ENCODE data around the gene ADTRP. TPM values are rescaled to one million over a fixed set of nuclear protein-coding genes. Genes with fewer than 3 reads are reported as not detected.
A peak's percentile ranks its signal among the peaks of the same experiment; 100 is the strongest.

ADTRP gene, protein sequence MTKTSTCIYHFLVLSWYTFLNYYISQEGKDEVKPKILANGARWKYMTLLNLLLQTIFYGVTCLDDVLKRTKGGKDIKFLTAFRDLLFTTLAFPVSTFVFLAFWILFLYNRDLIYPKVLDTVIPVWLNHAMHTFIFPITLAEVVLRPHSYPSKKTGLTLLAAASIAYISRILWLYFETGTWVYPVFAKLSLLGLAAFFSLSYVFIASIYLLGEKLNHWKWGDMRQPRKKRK
- 0.58 TPM in 1 of 2 replicates, not detected in the other for total RNA-seq (2014; rRNA removed; shearing (Covaris generic))

DNA sequence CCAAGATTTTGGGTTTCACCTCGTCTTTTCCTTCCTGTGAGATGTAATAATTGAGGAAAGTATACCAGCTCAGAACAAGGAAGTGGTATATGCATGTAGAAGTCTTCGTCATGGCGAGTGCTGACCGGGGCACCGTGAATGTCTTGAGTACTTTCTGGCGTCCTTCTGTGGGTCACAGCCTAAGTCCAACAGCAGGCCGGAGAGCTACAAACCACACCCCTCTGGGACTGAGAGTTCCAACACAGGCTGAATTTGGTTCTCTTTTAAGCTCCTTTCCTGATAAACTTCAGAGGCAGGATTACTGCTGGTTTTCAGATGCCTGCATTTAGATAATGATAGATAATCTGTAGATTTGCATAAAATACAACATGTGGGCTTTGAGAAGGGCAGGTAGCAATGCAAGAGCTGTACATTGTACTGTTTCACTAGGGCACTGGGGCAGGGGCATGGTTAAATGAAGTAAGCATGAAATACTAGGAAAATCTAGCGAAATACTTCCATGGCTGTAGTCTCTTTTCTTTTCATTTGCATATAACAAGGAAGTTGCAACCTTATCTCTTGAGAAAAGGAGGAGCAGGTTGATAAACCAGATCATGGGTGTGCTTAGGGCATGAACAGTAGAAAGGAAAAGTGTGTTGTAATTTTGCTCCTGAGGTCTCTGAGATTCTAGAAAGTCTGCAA lies at the start of gene ADTRP:
Gene ADTRP, minus strand, starts transcription at position 156 of the 681 bp plus-strand sequence. Its CDS starts 44 bp downstream, at position 112.
- H3K36me3 ChIP-seq = no peaks in the 10 kb centered on the region
- H3K27me3 ChIP-seq (replicated peaks) = no peaks in the 10 kb centered on the region
- DNase-seq (ENCODE audit: low read depth in 1 of 2, low spot score in 2 of 2) = no peak
- H3K9me3 ChIP-seq (replicated peaks) = no peaks in the 10 kb centered on the region
- H3K4me1 ChIP-seq (replicated peaks) = no peaks in the 10 kb centered on the region
- no peak within 1 kb of the TSS for H3K27ac ChIP-seq
- no peak within 1 kb of the TSS for H3K4me3 ChIP-seq

DNA sequence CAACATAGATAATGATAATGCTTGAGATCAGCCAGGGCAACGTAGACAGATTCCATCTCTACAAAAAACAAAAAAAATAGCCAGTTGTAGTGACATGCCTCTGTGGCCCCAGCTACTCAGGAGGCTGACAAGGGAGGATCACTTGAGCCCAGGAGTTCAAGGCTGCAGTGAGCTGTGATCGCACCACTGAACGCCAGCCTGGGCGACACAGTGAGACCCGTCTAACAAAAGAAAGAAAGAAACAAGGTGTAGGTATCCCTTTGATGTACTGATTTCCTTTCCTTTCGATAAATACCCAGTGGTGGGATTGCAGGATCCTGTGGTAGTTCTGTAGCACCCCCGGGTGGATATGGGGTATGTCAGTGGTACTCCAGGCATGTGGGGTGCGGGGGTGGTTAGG lies 48.2 kb upstream of the ADTRP start:
- Histone ChIP-seq H3K36me3 (no peaks in the 10 kb centered on the region), H3K27ac (no peak overlapping the region), H3K4me1 (replicated peaks) (no peaks in the 10 kb centered on the region), H3K4me3 (no peak overlapping the region), H3K9me3 (replicated peaks) (no peaks in the 10 kb centered on the region), H3K27me3 (replicated peaks) (no peaks in the 10 kb centered on the region)
- no peak for DNase-seq (ENCODE audit: low read depth in 1 of 2, low spot score in 2 of 2)

DNA sequence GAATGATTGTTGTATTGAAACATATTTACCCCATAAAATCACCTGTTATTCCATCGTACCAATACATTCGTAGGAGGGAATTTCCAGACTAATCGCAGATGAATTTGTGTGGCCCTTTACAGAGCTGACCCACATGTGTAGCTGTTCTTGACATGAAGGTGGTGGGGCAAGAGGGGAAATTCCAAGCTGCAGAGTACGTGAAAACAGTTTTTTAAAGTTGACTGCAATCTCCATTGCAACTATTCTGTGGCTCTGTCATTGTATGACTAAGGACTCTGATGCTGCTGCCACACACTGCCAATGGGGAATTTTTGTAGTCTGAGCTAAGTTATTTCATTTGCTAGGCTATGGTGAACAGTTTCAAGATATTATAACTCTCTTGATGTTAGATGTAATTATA lies 46.4 kb upstream of the ADTRP start:
- Histone ChIP-seq H3K27me3 (replicated peaks) (no peaks in the 10 kb centered on the region), H3K36me3 (no peaks in the 10 kb centered on the region), H3K27ac (no peak overlapping the region), H3K4me3 (no peak overlapping the region), H3K4me1 (replicated peaks) (no peaks in the 10 kb centered on the region), H3K9me3 (replicated peaks) (no peaks in the 10 kb centered on the region)
- no peak for DNase-seq (ENCODE audit: low read depth in 1 of 2, low spot score in 2 of 2)

DNA sequence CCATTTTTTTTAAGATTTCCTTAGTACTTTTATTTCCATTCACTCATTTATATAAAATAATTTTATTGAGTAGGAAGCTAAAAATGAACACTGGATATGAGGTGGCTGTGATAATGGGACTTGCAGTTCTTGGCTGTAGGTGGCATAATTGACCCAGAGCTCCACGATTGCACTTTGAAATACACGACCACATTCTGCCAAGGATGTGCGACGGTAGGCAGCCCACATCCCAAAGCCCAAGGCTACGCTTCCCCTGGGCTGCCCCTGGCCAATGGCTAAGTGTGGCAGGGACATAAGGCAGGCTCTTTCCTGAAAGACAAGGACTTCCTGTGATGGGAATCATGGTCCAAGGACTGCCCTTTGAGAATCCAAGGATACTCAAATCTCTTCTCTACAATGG lies 43.7 kb upstream of the ADTRP start:
- no peaks in the 10 kb centered on the region for H3K9me3 ChIP-seq (replicated peaks)
- no peaks in the 10 kb centered on the region for H3K4me1 ChIP-seq (replicated peaks)
- H3K36me3 ChIP-seq = no peaks in the 10 kb centered on the region
- H3K27ac ChIP-seq = no peak overlapping the region
- no peak overlapping the region for H3K4me3 ChIP-seq
- no peak for DNase-seq (ENCODE audit: low read depth in 1 of 2, low spot score in 2 of 2)
- H3K27me3 ChIP-seq (replicated peaks) = no peaks in the 10 kb centered on the region

DNA sequence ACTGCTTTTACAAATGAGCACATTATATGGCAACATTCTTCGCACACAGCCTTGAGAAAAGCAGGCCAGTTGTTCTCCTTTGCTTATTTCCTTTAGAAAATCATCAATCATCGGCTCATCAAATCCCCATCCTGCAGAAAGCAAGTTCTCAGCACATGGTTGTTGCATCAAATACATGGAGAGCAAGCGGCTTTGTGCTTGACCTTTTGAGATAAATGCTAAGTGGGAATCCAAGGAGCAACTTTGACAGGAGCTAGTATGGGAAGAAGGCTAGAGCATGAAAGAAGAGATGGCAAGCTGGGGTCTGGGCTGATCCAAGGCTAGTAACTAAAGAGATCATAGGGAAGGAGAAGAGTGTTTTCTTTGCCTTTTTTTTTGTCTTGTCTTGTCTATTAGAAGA lies 43.2 kb upstream of the ADTRP start:
- Histone ChIP-seq H3K36me3 (no peaks in the 10 kb centered on the region), H3K4me3 (no peak overlapping the region), H3K27ac (no peak overlapping the region), H3K4me1 (replicated peaks) (no peaks in the 10 kb centered on the region), H3K9me3 (replicated peaks) (no peaks in the 10 kb centered on the region), H3K27me3 (replicated peaks) (no peaks in the 10 kb centered on the region)
- DNase-seq (ENCODE audit: low read depth in 1 of 2, low spot score in 2 of 2) = no peak

DNA sequence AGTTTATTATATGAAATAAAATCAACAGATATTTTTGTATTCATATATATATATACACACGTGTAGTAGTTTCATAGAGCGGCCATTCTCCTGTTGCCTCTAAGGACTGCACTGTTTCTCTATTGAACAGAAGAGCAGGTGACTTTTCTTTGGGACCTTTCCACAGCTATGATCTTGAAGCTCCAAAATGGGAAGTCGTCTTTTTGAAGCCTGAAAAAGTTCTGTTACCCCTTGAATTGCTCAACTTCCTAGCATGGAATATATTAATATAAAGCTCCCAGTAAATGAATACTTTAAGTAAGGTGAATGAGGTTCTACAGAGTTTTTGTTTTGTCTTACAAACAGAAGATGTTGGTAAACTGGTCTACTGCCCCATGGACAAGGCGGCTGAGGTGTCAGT lies 42.2 kb upstream of the ADTRP start:
- no peaks in the 10 kb centered on the region for H3K27me3 ChIP-seq (replicated peaks)
- H3K9me3 ChIP-seq (replicated peaks) = no peaks in the 10 kb centered on the region
- DNase-seq (ENCODE audit: low read depth in 1 of 2, low spot score in 2 of 2) = no peak
- H3K27ac ChIP-seq = no peak overlapping the region
- H3K36me3 ChIP-seq = no peaks in the 10 kb centered on the region
- H3K4me3 ChIP-seq = no peak overlapping the region
- H3K4me1 ChIP-seq (replicated peaks) = no peaks in the 10 kb centered on the region; the same call in 1 of the 2 replicates

DNA sequence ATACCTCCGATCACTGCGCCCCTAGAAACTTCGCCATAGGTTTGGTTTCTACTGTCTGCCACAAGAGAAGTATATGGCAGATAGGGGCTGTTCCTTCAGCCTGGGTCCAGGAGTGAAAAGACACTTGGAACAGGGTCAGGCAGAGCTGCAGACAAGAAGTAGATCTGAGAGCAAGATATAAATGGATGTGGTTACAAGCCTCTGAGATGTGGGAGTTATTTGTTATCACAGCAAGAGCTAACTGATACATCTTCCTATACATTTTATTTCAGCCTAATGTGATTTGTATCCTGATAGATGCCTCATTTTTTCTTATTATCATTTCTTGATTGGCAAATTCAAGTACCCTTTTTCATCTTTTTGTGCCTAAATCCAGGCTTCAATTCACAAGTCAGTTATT lies 40.9 kb upstream of the ADTRP start:
- peaks cover 4% of the 10 kb centered on the region; the same call in 1 of the 2 replicates for H3K4me1 ChIP-seq (replicated peaks)
- DNase-seq (ENCODE audit: low read depth in 1 of 2, low spot score in 2 of 2) = no peak
- H3K27ac ChIP-seq = no peak overlapping the region
- H3K36me3 ChIP-seq = no peaks in the 10 kb centered on the region
- H3K27me3 ChIP-seq (replicated peaks) = no peaks in the 10 kb centered on the region
- no peak overlapping the region for H3K4me3 ChIP-seq
- H3K9me3 ChIP-seq (replicated peaks) = no peaks in the 10 kb centered on the region

DNA sequence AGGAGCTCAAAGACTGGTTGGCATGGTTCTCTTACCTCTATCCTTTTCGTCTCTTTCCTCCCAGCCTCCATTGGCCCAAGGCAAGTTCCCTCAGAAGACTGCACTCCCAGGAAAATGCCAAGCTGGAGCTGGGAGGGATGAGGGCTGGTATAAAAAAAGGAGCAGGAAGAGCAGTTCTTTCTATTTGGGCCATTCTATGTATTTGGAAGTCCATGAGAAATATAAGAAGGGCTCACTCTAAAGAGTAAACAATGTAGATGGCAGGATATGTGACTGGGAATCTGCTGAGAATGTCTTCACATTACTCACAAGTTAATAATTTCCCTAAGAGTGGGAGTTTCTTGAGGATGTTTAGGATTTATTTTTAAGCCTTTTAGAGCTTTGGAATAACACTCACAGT lies 36.6 kb upstream of the ADTRP start:
- no peaks in the 10 kb centered on the region for H3K9me3 ChIP-seq (replicated peaks)
- peak in 1 of 2 experiments; percentile 19 for DNase-seq (ENCODE audit: low read depth in 1 of 2, low spot score in 2 of 2)
- peaks cover 4% of the 10 kb centered on the region; the same call in 1 of the 2 replicates for H3K4me1 ChIP-seq (replicated peaks)
- no peaks in the 10 kb centered on the region for H3K36me3 ChIP-seq
- H3K27ac ChIP-seq = no peak overlapping the region
- H3K4me3 ChIP-seq = no peak overlapping the region
- no peaks in the 10 kb centered on the region for H3K27me3 ChIP-seq (replicated peaks)

DNA sequence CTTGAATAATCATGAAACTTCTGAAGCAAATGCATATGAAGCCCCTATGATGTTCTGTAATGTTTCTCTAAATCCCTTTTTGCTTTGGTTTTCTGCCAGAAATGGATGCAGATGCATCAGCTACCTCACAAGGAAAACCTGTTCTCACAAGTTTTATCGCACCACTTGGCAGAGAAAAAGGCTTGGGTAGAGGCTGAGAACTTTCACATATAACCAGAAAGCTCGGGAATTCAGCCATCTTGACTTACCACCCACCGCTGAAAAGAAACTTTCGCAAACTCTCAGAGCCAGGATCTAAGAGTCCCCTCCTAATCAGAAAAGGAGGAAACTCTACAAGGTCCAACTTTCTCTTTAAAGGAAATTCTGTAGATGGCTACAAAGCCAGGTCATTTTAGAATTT lies 36.2 kb upstream of the ADTRP start:
- no peak for DNase-seq (ENCODE audit: low read depth in 1 of 2, low spot score in 2 of 2)
- H3K27ac ChIP-seq = no peak overlapping the region
- no peaks in the 10 kb centered on the region for H3K27me3 ChIP-seq (replicated peaks)
- H3K4me3 ChIP-seq = no peak overlapping the region
- H3K36me3 ChIP-seq = no peaks in the 10 kb centered on the region
- H3K9me3 ChIP-seq (replicated peaks) = no peaks in the 10 kb centered on the region
- peaks cover 4% of the 10 kb centered on the region; the same call in 1 of the 2 replicates for H3K4me1 ChIP-seq (replicated peaks)

DNA sequence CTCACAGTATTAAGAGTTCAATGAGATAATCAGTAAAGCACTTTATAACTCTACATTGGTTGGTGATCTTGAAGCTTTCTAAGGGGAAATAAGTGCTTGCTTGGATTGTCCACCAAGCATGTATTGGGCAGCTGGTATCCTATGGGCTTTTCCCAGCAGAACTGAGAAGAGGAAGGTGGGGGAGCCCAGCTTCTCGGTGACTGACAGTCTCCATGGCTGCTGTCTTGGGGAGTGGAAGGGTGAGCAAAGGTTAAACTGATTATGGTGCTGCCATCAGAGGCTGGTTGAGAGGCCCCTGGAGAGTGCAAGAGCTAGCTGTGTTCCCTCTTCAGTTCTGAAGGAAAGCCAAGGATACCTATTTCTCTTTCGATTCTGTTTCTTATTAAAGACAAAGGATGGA lies 35.5 kb upstream of the ADTRP start:
- no peak overlapping the region for H3K27ac ChIP-seq
- DNase-seq (ENCODE audit: low read depth in 1 of 2, low spot score in 2 of 2) = no peak
- no peaks in the 10 kb centered on the region for H3K27me3 ChIP-seq (replicated peaks)

DNA sequence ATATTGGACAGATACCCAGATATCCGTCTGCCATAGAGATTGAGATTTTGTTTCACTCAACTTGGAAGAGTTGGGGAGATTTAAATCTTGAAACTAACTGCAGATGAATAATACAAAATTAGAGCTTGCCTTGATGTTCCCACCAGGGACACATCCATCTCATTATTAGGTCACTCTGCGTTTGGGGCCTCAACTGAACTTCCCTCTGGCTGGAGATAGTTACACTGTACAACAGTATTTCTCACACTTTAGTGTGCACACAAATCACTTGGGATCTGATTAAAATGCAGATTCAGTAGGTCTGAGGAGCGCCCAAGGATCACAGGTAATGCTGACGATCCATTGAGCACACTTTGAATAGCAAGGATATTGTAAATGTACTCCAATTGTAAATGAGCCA lies 35.0 kb upstream of the ADTRP start:
- H3K36me3 ChIP-seq = no peaks in the 10 kb centered on the region
- no peak overlapping the region for H3K4me3 ChIP-seq
- DNase-seq (ENCODE audit: low read depth in 1 of 2, low spot score in 2 of 2) = no peak
- H3K27ac ChIP-seq = no peak overlapping the region
- peaks cover 4% of the 10 kb centered on the region; the same call in 1 of the 2 replicates for H3K4me1 ChIP-seq (replicated peaks)
- no peaks in the 10 kb centered on the region for H3K9me3 ChIP-seq (replicated peaks)
- H3K27me3 ChIP-seq (replicated peaks) = no peaks in the 10 kb centered on the region

More for the DNA sequence above, 35.5 kb upstream of the ADTRP start:
- H3K36me3 ChIP-seq = no peaks in the 10 kb centered on the region
- no peak overlapping the region for H3K4me3 ChIP-seq
- no peaks in the 10 kb centered on the region for H3K9me3 ChIP-seq (replicated peaks)
- peaks cover 4% of the 10 kb centered on the region; the same call in 1 of the 2 replicates for H3K4me1 ChIP-seq (replicated peaks)

DNA sequence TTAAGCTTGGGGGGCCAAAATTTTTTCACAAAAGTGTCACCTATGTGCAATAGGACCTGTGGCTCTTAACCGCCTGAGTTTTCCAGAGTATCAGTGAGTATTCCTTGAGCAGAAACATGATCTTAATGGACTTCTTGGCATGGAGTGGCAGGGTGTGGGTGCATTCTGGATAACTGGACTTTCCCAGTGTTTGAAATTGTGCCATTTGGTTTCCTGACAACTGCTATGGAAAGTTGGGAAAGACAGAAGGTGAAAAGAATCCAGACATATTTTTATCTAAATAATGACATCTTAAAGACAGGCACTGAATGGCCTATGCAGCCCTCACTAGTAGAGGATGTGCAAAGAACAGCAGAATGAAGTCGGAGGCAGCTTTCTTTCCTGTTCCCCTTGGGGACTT lies 34.3 kb upstream of the ADTRP start:
- Histone ChIP-seq H3K27me3 (replicated peaks) (no peaks in the 10 kb centered on the region), H3K9me3 (replicated peaks) (no peaks in the 10 kb centered on the region), H3K36me3 (no peaks in the 10 kb centered on the region), H3K4me1 (replicated peaks) (peaks cover 4% of the 10 kb centered on the region; the same call in 1 of the 2 replicates), H3K4me3 (no peak overlapping the region), H3K27ac (no peak overlapping the region)
- no peak for DNase-seq (ENCODE audit: low read depth in 1 of 2, low spot score in 2 of 2)

DNA sequence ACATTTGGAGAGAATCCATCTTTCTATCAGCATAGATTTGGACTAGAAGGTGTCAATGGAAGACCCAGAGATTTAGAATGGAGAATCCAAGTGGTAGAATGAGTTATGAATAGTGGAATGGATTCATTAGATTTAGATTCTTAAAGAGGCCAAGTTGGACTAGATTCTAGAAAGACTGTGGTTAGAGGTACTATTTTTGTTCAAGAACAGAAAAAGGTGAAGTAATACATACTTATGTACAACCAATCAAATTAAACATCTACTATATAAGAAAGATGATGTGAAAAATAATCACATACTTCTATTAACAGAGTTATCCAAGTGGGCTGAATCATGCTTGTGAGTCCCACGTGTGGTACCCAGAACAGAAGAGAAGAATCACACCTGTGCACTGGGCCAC lies 33.8 kb upstream of the ADTRP start:
- no peaks in the 10 kb centered on the region for H3K36me3 ChIP-seq
- peaks cover 4% of the 10 kb centered on the region; the same call in 1 of the 2 replicates for H3K4me1 ChIP-seq (replicated peaks)
- H3K27me3 ChIP-seq (replicated peaks) = no peaks in the 10 kb centered on the region
- H3K9me3 ChIP-seq (replicated peaks) = no peaks in the 10 kb centered on the region
- no peak overlapping the region for H3K4me3 ChIP-seq
- H3K27ac ChIP-seq = no peak overlapping the region
- no peak for DNase-seq (ENCODE audit: low read depth in 1 of 2, low spot score in 2 of 2)

DNA sequence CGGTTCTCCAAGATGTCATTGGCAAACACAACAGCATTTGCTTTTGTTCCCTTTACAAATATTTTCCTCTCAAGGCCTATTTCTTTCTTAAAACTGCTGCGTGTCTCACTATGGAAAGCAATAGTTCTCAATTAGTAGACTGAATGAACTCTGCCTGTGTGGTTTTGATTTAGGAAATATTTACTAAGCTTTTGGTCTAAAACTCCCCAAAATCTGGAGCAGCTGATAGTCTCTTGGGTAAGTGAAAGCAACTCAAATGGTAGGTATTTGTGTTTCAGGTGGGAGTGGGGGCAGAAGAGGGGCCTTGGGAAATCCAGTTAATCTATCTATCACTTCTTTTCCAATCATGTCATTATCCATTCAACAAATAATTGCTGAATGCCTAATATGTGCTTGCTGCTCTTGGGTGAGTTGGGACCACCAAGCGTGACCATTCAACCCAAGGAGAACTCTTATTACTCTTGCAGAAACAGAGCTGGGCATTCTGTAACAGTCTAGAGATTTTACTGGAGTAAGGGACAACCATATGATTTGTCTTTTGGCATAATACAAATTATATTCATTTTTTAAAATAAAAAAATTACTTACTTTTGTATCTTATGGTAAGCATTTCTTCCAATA lies 33.2 kb upstream of the ADTRP start:
- H3K27ac ChIP-seq = no peak overlapping the region
- no peak for DNase-seq (ENCODE audit: low read depth in 1 of 2, low spot score in 2 of 2)
- H3K9me3 ChIP-seq (replicated peaks) = no peaks in the 10 kb centered on the region
- no peaks in the 10 kb centered on the region for H3K27me3 ChIP-seq (replicated peaks)
- no peaks in the 10 kb centered on the region for H3K36me3 ChIP-seq
- no peak overlapping the region for H3K4me3 ChIP-seq
- H3K4me1 ChIP-seq (replicated peaks) = peaks cover 4% of the 10 kb centered on the region; the same call in 1 of the 2 replicates

Measured in SJSA1 (cell line).